ENCODE results near the gene BPI.
"Not testable (repeated sequence)": the region's sequence is repeated elsewhere in the genome, so short reads cannot be mapped to it uniquely, and the experiment has no call there.

The BPI gene

DNA sequence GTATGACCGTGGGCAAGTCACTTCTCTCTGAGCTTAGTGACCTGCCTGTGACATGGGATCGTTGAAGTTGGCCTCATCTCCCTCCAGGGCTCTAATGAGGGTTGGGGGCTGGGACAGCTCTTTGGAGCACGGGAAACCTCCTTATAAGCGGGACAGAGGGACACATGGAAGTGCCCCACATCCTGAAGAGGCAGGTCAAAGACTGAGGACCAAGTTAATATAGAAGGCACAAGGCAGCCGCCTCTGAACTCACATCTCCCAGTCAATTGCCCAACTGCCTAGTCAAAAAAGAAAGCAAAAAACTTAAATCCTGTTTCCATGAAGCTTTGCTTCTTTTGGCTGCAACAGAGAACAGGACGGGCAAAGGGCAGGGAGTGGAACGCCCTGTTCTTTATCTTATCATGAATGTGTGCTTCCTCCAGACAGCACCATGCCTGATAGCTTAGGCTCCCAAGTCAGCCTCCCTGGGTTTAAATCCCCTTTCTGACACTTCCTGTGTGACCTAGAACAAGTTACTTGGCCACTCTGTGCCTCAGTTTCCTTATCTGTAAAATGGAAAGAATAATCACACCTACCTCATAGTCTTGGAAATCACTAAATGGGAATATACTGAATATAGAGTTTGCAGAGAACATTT lies 69.4 kb downstream of the BPI start:
- H3K36me3 ChIP-seq (ENCODE audit: control insufficient read depth, insufficient read depth, low read length), result no peaks in the 10 kb centered on the region
- H3K4me3 ChIP-seq (replicated peaks; ENCODE audit: low read depth, low read length), result no peak overlapping the region
- peaks cover 2% of the 10 kb centered on the region for H3K27me3 ChIP-seq (replicated peaks; ENCODE audit: control insufficient read depth, insufficient read depth, low read length)
- TF ChIP-seq, protein P1, sequence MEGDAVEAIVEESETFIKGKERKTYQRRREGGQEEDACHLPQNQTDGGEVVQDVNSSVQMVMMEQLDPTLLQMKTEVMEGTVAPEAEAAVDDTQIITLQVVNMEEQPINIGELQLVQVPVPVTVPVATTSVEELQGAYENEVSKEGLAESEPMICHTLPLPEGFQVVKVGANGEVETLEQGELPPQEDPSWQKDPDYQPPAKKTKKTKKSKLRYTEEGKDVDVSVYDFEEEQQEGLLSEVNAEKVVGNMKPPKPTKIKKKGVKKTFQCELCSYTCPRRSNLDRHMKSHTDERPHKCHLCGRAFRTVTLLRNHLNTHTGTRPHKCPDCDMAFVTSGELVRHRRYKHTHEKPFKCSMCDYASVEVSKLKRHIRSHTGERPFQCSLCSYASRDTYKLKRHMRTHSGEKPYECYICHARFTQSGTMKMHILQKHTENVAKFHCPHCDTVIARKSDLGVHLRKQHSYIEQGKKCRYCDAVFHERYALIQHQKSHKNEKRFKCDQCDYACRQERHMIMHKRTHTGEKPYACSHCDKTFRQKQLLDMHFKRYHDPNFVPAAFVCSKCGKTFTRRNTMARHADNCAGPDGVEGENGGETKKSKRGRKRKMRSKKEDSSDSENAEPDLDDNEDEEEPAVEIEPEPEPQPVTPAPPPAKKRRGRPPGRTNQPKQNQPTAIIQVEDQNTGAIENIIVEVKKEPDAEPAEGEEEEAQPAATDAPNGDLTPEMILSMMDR (IDR thresholded peaks at IDR 0.05; ENCODE audit: insufficient read depth, low read length, poor library complexity, severe bottlenecking), result no peak
- DNase-seq (ENCODE audit: extremely low read depth, insufficient read length), result no peak

DNA sequence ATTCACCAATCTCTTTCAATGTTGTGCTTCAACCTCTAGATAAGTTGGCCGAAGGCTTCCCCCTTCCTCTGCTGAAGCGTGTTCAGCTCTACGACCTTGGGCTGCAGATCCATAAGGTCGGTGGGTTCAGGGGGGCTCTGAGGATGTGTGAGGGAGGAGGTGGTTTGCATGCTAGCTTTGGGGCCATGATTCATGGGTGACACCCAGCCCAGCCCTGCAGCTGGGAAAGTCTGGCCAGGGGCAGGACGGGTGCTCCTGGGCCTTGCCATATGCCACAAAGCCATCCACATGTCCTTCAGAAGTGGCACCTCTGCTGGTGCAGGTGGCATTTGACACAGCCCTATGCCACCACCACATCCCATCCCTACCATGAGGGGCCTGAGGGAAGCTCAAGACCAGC lies 69.9 kb downstream of the BPI start:
- TF ChIP-seq, protein P1 (IDR thresholded peaks at IDR 0.05; ENCODE audit: insufficient read depth, low read length, poor library complexity, severe bottlenecking), result no peak
- peaks cover 2% of the 10 kb centered on the region for H3K27me3 ChIP-seq (replicated peaks; ENCODE audit: control insufficient read depth, insufficient read depth, low read length)
- no peak overlapping the region for H3K4me3 ChIP-seq (replicated peaks; ENCODE audit: low read depth, low read length)
- H3K36me3 ChIP-seq (ENCODE audit: control insufficient read depth, insufficient read depth, low read length), result no peaks in the 10 kb centered on the region
- DNase-seq (ENCODE audit: extremely low read depth, insufficient read length), result no peak

DNA sequence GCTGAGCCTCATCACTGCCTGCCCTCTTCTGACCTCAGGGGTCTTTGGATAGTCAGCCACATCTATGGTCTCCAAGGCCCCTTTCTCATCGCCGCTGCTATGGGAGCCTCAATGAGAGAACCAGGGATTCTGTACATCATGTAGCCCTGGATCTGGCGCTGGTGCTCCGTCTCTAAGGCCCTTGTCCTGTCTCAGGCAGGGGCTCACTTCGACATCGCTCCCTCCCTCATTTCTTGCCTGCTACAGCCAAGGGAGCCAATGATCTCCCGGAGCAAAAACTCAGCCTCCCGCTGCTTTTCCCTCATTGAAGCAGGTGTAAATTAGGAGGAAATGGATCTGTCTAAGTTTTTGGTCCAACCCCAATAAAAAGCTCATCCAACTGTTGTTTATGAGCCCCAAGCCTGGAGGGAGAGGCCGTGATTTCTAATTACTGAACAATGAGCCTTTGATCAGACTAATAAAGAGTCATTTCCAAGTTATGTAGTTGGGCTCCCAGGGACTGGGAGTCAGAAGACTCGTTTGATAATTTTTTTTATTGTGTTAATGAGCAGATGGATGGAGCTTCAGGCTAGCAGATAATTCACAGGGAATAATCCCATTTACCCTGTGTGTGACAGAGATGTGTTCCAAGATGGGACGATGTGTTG lies 73.2 kb downstream of the BPI start:
- Histone ChIP-seq H3K4me3 (replicated peaks; ENCODE audit: low read depth, low read length) (no peak overlapping the region), H3K36me3 (ENCODE audit: control insufficient read depth, insufficient read depth, low read length) (no peaks in the 10 kb centered on the region), H3K27me3 (replicated peaks; ENCODE audit: control insufficient read depth, insufficient read depth, low read length) (peaks cover 2% of the 10 kb centered on the region)
- TF ChIP-seq, protein P1 (IDR thresholded peaks at IDR 0.05; ENCODE audit: insufficient read depth, low read length, poor library complexity, severe bottlenecking), result no peak
- DNase-seq (ENCODE audit: extremely low read depth, insufficient read length), result no peak

DNA sequence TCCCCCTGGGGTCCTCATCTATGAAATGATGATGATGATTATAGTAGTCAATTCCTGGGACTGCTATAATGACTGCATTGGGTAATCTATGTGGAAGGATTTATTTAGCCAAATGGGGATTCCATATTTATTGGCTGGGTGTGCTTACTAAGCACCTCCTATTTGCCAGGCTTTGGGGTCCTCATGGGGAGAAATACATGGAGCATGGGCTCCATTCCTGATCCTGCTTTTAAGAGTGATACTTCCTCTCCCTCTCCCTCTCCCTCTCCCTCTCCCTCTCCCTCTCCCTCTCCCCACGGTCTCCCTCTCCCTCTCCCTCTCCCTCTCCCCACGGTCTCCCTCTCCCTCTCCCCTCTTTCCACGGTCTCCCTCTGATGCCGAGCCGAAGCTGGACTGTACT lies 73.9 kb downstream of the BPI start:
- not testable (repeated sequence) for H3K27me3 ChIP-seq (replicated peaks; ENCODE audit: control insufficient read depth, insufficient read depth, low read length); DNase-seq (ENCODE audit: extremely low read depth, insufficient read length); H3K36me3 ChIP-seq (ENCODE audit: control insufficient read depth, insufficient read depth, low read length); H3K4me3 ChIP-seq (replicated peaks; ENCODE audit: low read depth, low read length)

DNA sequence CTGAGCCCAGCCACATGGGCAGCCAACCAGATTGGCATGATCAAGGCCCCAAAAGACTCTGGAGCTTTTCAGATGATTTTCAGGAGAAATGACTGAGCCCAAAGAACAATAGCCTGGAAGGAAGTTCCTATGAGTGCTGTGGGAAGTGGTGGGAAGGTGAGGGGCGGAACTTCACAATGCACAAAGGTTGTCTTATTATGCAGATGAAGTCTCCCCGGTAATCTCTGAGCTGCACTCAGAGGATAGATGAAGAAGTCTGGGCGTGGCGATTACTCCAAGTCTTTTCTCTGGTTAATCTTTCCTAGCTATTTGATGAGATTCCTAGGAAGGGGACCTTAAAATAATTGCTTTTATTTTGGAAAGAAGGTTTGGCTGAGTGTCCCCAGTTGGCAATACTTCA lies 79.2 kb downstream of the BPI start:
- TF ChIP-seq, protein P1 (IDR thresholded peaks at IDR 0.05; ENCODE audit: insufficient read depth, low read length, poor library complexity, severe bottlenecking), result no peak
- no peak overlapping the region for H3K4me3 ChIP-seq (replicated peaks; ENCODE audit: low read depth, low read length)
- no peaks in the 10 kb centered on the region for H3K36me3 ChIP-seq (ENCODE audit: control insufficient read depth, insufficient read depth, low read length)
- DNase-seq (ENCODE audit: extremely low read depth, insufficient read length), result no peak
- no peaks in the 10 kb centered on the region for H3K27me3 ChIP-seq (replicated peaks; ENCODE audit: control insufficient read depth, insufficient read depth, low read length)

DNA sequence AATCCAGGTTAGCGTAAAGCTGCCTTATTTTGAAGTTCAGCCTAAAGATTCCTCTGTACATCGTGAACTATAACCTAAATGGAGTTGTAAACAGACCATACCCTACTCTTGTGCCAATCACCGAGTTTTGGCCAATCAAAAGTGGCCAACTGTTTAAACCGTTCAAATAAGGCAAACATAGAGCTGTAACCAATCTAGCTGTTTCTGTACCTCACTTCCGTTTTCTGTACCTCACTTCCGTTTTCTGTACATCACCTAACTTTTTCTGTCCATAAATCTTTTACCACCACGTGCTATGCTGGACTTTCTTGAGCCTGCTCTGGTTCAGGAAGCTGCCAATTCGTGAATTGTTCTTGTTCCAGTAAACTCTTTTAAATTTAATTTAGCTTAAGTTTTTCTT lies 82.0 kb downstream of the BPI start:
- Histone ChIP-seq H3K36me3 (ENCODE audit: control insufficient read depth, insufficient read depth, low read length) (no peaks in the 10 kb centered on the region), H3K27me3 (replicated peaks; ENCODE audit: control insufficient read depth, insufficient read depth, low read length) (no peaks in the 10 kb centered on the region), H3K4me3 (replicated peaks; ENCODE audit: low read depth, low read length) (no peak overlapping the region)
- TF ChIP-seq, protein P1 (IDR thresholded peaks at IDR 0.05; ENCODE audit: insufficient read depth, low read length, poor library complexity, severe bottlenecking), result no peak
- DNase-seq (ENCODE audit: extremely low read depth, insufficient read length), result no peak
